ENCODE data around the gene SLC30A2. TPM values are rescaled to one million over a fixed set of nuclear protein-coding genes. Genes with fewer than 3 reads are reported as not detected.

The SLC30A2 gene
- total RNA-seq, 4 donors from 2014 or later, result not detected

DNA sequence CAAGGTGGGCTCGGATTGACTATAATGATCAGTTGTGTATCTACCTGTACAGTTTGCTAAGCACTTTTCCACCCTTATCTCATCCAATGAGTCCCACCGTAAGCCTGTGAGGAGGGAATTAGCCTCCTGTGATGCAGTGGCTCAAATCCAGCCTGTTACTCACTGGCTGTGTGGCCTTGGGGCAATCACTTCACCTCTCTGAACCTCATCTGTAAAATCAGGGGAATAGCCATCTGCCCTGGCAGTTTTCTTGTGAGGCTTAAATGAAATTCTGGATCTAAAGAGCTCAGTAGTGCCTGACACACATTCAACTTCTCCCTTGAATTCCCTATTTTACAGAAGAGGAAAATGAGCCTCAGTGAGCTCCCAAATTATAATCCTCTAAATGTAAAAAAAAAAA is 31.7 kb downstream of the SLC30A2 start:
- Histone ChIP-seq H3K9me3 (no peaks in the 10 kb centered on the region), H3K27ac (no peak overlapping the region), H3K36me3 (no peaks in the 10 kb centered on the region), H3K27me3 (no peaks in the 10 kb centered on the region), H3K4me1 (peaks cover 0 to 11% (median 8%) of the 10 kb centered on the region in 3 donors), H3K4me3 (no peak overlapping the region)
- DNase-seq, result no peak
- TF ChIP-seq, protein P1, sequence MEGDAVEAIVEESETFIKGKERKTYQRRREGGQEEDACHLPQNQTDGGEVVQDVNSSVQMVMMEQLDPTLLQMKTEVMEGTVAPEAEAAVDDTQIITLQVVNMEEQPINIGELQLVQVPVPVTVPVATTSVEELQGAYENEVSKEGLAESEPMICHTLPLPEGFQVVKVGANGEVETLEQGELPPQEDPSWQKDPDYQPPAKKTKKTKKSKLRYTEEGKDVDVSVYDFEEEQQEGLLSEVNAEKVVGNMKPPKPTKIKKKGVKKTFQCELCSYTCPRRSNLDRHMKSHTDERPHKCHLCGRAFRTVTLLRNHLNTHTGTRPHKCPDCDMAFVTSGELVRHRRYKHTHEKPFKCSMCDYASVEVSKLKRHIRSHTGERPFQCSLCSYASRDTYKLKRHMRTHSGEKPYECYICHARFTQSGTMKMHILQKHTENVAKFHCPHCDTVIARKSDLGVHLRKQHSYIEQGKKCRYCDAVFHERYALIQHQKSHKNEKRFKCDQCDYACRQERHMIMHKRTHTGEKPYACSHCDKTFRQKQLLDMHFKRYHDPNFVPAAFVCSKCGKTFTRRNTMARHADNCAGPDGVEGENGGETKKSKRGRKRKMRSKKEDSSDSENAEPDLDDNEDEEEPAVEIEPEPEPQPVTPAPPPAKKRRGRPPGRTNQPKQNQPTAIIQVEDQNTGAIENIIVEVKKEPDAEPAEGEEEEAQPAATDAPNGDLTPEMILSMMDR (IDR thresholded peaks at IDR 0.05), result no peak
- no peak for TF ChIP-seq POLR2A (IDR thresholded peaks at IDR 0.05)
- intact Hi-C loops (cut with DNase I), result no loop called here
- 73 to 83% methylated on average over 2 of the region's 2 CpGs for WGBS, 2 donors

DNA sequence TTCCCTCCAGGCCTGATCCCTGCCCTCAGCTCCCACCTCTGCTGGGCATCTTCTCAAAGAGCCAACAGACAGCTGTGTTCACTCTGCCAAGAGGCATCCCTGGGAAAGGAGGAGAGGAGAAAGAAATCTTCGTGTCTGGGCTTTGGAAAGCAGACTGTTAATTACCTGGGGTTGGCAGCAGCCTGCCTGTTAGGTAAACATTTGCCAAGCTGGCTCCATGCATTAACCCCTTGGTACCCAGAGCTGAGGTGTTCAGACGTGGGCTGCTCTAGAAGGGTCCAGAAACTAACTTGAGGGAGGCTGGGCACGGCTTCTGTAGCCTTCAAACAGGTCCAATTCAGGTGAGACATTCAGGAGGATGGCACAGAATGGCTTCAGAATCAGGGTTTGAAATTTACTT is 33.1 kb downstream of the SLC30A2 start:
- Histone ChIP-seq H3K9me3 (no peaks in the 10 kb centered on the region), H3K4me3 (no peak overlapping the region), H3K36me3 (no peaks in the 10 kb centered on the region), H3K27me3 (no peaks in the 10 kb centered on the region), H3K27ac (no peak overlapping the region), H3K4me1 (peaks cover 0 to 11% (median 8%) of the 10 kb centered on the region in 3 donors)
- WGBS, 2 donors, result no CpG with 5 or more reads among the region's 3 CpGs
- no peak for DNase-seq
- intact Hi-C loops (cut with DNase I), result no loop called here
- no peak for TF ChIP-seq POLR2A (IDR thresholded peaks at IDR 0.05)
- TF ChIP-seq, protein P1 (IDR thresholded peaks at IDR 0.05), result no peak

GRCh38 chr1:26010825-26011224 is 35.1 kb downstream of the SLC30A2 start:
- intact Hi-C loops (cut with DNase I), result no loop called here
- Histone ChIP-seq H3K9me3 (no peaks in the 10 kb centered on the region), H3K36me3 (no peaks in the 10 kb centered on the region), H3K27me3 (no peaks in the 10 kb centered on the region), H3K4me3 (no peak overlapping the region), H3K27ac (no peak overlapping the region), H3K4me1 (peaks cover 6 to 14% (median 8%) of the 10 kb centered on the region in 3 donors)
- WGBS, 2 donors, result 23 to 100% methylated on average over 1 to 2 of the region's 3 CpGs
- TF ChIP-seq POLR2A (IDR thresholded peaks at IDR 0.05), result no peak
- no peak for DNase-seq

DNA sequence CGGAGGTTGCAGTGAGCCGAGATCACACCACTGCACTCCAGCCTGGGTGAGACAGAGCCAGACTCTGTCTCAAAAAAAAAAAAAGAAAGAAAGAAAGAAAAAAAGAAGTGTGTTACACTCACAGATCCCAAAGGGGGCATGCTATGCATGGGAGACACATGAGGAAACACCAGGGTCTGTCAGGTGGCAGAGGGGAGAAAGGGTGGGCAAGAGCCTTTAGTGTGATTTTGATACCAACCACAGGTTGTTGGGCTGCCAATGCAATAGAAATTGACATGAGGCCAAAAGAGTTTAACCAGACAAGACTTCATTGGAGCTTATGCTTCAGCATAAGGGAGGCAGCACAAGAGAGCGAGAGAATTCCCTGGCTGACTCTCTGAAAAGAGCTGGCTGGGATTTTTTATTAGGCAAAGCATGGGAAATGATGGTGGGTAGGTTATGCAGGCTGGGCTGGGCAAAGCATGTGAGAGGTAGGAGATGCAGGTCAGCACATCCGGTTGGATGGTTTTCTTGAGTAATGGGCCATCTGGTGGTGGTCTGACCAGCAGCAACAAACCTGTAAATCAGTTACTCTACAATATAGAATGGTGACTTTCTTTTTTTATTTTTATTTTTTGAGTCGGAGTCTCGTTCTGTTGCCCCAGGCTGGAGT is 36.0 kb downstream of the SLC30A2 start:
- H3K4me3 ChIP-seq, result no peak overlapping the region
- no peaks in the 10 kb centered on the region for H3K27me3 ChIP-seq
- no peak overlapping the region for H3K27ac ChIP-seq
- no peaks in the 10 kb centered on the region for H3K9me3 ChIP-seq
- intact Hi-C loops (cut with DNase I), result no loop called here
- DNase-seq, result no peak
- no peak for TF ChIP-seq POLR2A (IDR thresholded peaks at IDR 0.05)
- TF ChIP-seq, protein P1 (IDR thresholded peaks at IDR 0.05), result no peak
- 52 to 65% methylated on average over 4 to 6 of the region's 6 CpGs for WGBS, 2 donors
- H3K36me3 ChIP-seq, result no peaks in the 10 kb centered on the region
- peaks cover under 1 to 15% (median 7%) of the 10 kb centered on the region in 3 donors for H3K4me1 ChIP-seq

DNA sequence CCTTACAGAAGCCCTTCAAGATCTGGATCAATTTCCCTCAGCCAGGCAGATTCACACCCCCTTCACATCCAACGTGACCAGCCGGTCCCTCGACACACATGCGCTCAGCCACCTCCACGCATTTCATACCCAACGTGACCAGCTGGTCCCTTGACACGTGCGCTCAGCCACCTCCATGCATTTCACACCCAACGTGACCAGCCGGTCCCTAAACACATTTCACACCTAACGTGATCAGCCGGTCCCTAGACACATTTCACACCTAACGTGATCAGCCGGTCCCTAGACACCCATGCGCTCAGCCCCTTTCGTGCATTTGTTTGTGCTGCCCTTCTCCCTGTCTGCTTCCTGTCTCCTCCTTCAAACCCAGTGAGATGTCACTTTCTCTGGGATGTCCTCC is 39.2 kb downstream of the SLC30A2 start:
- H3K27me3 ChIP-seq, result no peaks in the 10 kb centered on the region
- peaks cover 0 to 18% (median 4%) of the 10 kb centered on the region in 3 donors for H3K4me1 ChIP-seq
- WGBS, 2 donors, result 92 to 97% methylated on average over 16 of the region's 16 CpGs
- no peaks in the 10 kb centered on the region for H3K9me3 ChIP-seq
- H3K27ac ChIP-seq, result no peak overlapping the region
- no peak for DNase-seq
- no peaks in the 10 kb centered on the region for H3K36me3 ChIP-seq
- intact Hi-C loops (cut with DNase I), result no loop called here
- TF ChIP-seq, protein P1 (IDR thresholded peaks at IDR 0.05), result no peak
- no peak for TF ChIP-seq POLR2A (IDR thresholded peaks at IDR 0.05)
- H3K4me3 ChIP-seq, result no peak overlapping the region

All from esophagus squamous epithelium (tissue), 5 donors.